Mesenteric fat pad (tissue), 1 donor: ENCODE data around the gene GORAB. TPM values are rescaled to one million over a fixed set of nuclear protein-coding genes. Genes with fewer than 3 reads are reported as not detected.

Source experiments
- DNase-seq: peaks from one replicate; pipeline ENCODE4 v3.0.0-alpha.2; 2020; ENCODE audit warnings: low spot score
- long read RNA-seq: library from polyadenylated mRNA; unstranded; transcript quantifications from one replicate; pipeline ENCODE4 v2.0.0, GENCODE V29; 2020
- total RNA-seq: library from RNA; stranded (reverse); fragmentation: NEBNext Ultra II Directional; extraction: Animal tissue kit (Norgen Biotek cat#: 25700); gene quantifications from one replicate; pipeline ENCODE4 v1.2.1, GENCODE V29; 2021
- donor health status: DM: yes; HTN: yes; CAD: no.

The GORAB gene
- 8.9 TPM for total RNA-seq
- long read RNA-seq, transcript GORAB-202 (5 exons, 2,189 nt) = major isoform, 10 of 17 reads
- long read RNA-seq, partial matches to known transcripts = 0 of 17 reads
- long read RNA-seq, other reads (novel, unspliced or antisense) = 7 of 17 reads

GRCh38 chr1:170531758-170532657 is at the start of gene GORAB:
GORAB (plus strand) TSS chr1:170532166; CDS start chr1:170532224, 58 bp downstream.
- DNase-seq = peak; percentile 95

DNA sequence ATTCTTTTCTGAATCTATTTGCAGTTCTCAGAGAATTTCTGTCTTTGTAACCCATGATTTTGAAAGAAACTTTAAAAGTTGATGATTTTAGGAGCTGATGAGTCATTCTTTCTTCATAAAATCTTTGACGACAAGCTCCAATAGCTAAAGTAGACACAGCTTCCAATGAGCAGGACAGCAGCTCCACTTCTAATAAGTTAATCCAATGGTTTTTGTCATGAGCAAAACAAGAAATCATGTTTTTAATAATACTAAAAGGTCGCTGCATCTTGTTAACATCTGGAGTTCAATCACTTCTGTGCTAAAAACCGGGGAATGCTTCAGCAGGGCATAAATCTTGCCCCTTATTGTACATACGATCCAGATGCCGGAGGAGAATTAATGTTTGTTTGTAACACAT is 48.9 kb upstream of the GORAB start:
- DNase-seq = no peak

GRCh38 chr1:170487503-170487902 is 44.5 kb upstream of the GORAB start:
- DNase-seq = no peak

DNA sequence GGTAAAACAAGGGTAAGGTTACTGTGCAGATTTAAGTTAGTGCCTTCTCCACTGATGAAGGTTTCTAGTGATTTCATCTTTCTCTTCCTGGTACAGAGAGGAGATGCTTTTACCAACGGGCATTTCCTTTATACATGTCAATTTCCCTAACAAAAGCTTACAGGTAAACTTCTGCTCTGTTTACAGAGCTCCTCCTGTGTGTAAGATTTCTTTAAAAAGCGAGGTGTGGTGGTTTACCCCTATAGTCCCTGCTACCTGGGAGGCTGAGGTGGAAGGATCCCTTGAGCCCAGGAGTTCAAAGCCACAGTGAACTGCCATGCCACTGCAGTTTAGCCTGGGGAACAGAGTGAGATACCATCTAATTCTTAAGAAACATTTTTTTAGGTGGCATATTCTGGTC is 40.7 kb upstream of the GORAB start:
- no peak for DNase-seq

DNA sequence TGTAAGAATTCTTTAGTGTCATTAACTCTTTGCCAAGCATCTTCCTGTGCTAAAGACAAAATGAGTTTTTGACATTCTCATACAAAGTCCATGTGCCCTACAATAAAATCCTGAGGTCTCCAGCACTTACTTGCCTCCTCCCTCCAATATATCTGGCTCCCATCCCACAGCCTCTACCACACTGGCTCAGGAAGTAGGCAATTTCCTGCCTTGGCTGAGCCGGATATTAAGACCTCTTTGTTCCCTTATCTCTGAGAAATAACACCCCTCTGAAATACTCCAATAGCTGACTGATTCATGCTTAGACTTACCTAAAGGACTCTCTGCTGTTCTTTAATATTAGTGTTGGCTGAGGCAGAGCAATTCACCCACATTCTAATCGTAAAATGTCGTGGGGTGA is 37.6 kb upstream of the GORAB start:
- DNase-seq = no peak

- no peak for DNase-seq
These were observed 37.0 kb upstream of the GORAB start for GRCh38 chr1:170495006-170495405.

- DNase-seq = no peak
These were observed 33.1 kb upstream of the GORAB start for GRCh38 chr1:170498876-170499275.

GRCh38 chr1:170503665-170504064 is 28.3 kb upstream of the GORAB start:
- no peak for DNase-seq

DNA sequence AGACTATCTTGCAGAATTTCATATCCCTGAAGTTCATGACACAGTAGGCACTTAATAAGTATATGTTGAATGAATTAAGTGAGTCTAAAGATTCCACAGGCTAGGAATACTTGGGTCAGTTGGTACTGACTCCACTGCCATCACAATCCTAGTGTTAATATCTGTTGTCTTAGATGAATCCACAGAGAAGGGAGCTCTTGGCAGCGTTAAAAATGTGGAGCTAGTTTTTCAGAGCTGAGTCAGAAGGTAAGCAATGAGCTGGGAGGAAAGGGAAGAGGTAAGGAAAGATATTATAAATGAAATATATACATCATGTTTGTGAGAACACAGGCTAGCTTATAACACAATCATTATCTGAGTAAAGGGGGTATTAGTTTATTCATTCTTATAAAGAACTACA is 21.8 kb upstream of the GORAB start:
- no peak for DNase-seq

GRCh38 chr1:170511038-170511437 is 20.9 kb upstream of the GORAB start:
- no peak for DNase-seq

DNA sequence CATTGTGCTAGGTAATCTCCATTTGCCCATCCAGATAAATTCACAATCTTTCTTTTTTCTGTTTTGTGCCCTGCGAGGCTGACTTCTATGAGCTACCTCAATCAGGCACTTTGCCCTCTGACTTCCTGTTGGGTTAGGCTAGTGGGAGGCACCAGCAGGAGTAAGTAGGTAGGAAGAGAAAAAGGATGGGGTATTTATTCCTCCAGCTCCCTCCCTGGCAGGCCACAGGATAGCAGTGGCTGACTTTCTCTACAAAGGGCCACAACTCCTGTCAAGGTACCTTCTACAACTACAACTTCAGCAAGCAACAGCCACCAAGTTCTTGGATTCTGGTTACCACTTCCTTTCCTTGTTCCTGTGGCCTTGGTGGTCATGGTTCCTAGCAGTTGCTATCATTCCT is 18.8 kb upstream of the GORAB start:
- DNase-seq = no peak

- no peak for DNase-seq
These were observed 13.7 kb upstream of the GORAB start for GRCh38 chr1:170518185-170518834.

- DNase-seq = no peak
These were observed 13.0 kb upstream of the GORAB start for GRCh38 chr1:170518965-170519364.

DNA sequence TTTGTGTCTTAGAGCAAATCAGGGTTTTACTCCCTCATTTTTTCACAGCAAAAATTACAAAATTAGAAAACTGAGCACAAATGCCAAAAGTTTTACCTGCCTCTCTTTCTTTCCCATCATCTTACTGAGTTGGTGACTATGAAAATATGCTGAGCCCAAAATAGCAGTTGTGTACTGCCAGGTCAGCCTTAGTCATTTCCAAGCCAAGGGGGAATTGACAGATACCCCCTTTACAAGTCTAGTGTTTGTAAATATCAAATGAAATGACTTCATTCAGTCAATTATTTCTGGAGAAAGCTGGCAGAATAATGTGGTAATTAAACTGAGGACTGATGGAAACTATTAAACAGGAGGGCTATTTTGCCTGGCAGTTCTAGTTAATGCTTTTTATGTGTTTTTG is 11.4 kb upstream of the GORAB start:
- no peak for DNase-seq

DNA sequence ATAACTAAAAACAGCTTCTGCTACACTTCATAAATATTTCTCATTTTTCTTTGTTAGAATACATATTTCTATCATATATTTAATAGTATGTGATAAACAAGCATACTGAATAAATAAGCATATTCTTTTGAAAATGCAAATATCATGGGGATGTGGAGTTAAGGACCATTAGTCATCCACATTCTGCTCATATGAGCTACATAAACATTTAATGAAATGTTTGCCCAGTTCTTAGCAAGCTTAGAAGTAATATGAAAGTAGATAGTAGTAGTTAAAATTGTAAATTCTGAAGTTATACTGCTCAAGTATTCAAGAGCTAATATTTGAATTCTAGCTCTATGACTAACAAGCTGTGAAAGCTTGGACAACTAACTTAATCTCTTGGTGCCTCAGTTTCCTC is 10.1 kb upstream of the GORAB start:
- no peak for DNase-seq

DNA sequence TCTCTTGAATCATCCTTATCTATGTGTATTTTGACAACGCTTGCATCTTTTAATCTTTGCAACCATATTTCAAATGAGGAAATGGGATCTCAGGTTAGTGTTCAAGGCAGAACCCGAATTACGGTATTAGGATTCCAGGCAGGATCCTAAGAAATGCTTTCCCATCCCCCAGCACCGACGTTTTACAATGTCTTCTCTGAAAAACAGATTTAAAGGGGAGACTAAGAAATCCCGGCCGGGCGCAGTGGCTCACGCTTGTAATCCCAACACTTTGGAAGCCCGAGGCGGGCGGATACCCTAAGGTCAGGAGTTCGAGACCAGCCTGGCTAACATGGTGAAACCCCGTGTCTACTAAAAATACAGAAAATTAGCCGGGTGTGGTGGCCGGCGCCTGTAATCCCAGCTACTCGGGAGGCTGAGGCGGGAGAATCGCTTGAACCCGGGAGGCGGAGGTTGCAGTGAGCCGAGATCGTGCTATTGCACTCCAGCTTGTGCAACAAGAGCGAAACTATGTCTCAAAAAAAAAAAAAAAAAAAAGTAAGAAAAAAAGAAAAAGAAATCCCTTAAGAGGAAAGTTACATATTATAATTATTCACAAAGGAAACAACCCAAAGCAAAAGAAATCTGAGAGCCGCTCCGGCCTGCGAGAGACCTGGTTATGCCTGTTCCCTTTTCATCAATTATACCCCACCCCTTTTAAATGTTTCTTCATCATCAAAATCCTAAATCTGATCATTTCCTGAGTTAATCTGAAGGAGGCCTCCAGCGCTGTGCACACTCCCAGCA is 801 bp upstream of the GORAB start:
- no peak for DNase-seq

DNA sequence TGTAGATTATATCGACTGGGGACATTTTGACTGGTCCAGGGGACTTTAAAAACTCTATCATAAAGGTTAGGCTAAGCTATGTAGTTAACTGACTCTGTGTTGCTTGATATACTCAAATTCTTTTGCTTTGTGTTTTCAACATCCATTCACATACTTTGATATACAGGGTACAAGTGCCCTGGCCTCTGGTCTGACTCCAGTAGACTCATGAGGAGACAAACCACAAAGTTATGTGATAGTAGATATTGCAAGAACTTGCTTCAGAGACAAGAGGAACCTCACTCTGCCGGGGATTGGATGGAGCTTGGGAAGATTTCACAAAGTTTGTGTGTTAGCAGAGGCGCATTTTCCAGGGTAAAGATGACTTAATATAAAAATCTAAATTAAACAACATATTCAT is 1.3 kb downstream of the GORAB start:
- no peak for DNase-seq

DNA sequence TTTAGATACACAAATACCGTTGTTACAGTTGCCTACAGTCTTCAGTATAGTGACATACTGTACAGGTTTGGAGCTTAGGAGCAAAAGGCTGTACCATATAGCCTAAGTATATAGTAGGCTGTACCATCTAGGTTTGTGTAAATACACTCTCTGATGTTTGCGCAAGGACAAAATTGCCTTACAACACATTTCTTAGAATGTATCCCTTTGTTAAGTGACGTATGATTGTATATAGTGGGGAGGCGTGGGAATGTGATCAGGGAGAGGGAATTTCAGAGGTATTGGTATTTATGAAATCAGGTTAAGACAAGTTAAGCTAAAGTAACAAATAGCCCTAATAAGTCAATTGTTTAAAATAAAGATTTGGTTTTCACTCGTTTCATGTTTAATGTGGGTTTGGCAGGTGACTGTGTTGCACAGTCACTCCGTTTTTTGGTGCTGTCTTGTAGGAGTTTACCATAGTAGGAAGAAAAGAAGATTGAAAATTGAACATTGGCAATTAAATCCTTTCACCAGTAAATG is 2.7 kb downstream of the GORAB start:
- DNase-seq = no peak

DNA sequence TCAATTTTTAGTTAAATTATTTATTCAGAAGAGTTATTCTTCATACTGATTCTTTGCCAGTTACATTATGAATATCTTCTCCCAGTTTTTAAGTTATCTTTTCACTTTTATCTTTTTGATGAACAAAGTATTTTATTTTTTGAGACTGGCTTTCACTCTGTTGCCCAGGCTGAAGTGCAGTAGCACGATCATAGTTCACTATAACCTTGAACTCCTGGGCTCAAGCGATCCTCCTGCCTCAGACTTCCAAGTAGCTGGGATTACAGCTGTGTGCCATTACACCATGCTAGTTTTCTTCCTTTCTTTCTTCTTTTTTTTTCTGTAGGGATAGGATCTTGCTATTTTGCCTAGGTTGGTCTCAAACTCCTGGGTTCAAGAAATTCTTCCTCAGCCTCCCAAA is 3.5 kb downstream of the GORAB start:
- no peak for DNase-seq

DNA sequence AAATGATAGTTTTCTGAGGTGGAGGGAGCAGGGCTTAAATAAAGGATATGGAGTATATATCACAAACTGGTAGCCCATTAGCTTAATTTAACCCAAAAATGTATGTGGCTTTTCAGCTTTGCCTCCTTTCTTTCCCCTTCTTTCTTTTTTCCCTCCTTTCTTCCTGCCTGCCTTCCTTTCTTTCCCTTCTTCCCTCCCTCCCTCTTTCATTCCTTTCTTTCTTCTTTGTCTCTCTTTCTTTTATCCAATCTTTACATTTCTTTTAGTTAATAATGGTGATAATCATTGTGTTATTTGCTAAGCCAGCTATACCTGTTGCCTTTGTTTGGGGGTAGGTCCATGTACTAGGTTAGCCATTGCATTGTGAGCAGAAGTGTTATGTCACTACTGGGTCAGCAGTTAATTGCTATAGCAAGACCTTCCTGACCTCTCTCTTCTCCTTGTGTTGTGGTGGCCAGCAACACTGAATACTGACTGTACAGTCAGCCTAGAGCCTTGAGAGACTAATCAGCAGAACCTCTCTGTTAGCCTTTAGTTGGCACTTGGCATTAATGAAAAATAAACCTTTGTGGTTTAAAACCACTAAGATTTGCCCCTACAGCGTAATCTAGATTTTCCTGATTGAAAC is 5.1 kb downstream of the GORAB start:
- no peak for DNase-seq
